Activated CD4-positive, alpha-beta memory T cell treated with anti-CD3 and anti-CD28 coated beads, Interleukin-2, amount 10 ng/mL, durations not matched to agents 7 days and 5 days (primary cell): Measurements from ENCODE around the gene PKDCC. TPM values are rescaled to one million over a fixed set of nuclear protein-coding genes. Genes with fewer than 3 reads are reported as not detected.
"Not testable (repeated sequence)": the region's sequence is repeated elsewhere in the genome, so short reads cannot be mapped to it uniquely, and the experiment has no call there.

Experiments
- CTCF ChIA-PET: fragments of 350-600 bp; sonication (Branson Sonifier 250); formaldehyde crosslinking; loops from one replicate; lab custom pipeline; 2021; ENCODE audit warnings: antibody characterized with exemption, inconsistent platforms; lab: Charles Lee
- POLR2A ChIA-PET: fragments of 350-600 bp; sonication (Branson Sonifier 250); formaldehyde crosslinking; loops from one replicate; lab custom pipeline; 2021; ENCODE audit warnings: antibody characterized with exemption; lab: Charles Lee
- DNase-seq: peaks from one replicate; pipeline ENCODE4 v3.0.0-alpha.2; 2020
- H3K27ac Mint-ChIP-seq: one replicate; pipeline ENCODE4 v1.8.0; 2021; ENCODE audit warnings: mild to moderate bottlenecking, mixed read lengths
- H3K27me3 Mint-ChIP-seq: one replicate; pipeline ENCODE4 v1.8.0; 2021; ENCODE audit warnings: mixed read lengths
- H3K36me3 Mint-ChIP-seq: one replicate; pipeline ENCODE4 v1.8.0; 2021; ENCODE audit warnings: low read depth, mixed read lengths
- H3K4me1 Mint-ChIP-seq: one replicate; pipeline ENCODE4 v1.8.0; 2021; ENCODE audit warnings: mixed read lengths
- H3K4me3 Mint-ChIP-seq: one replicate; pipeline ENCODE4 v1.8.0; 2021; ENCODE audit warnings: mild to moderate bottlenecking, mixed read lengths
- H3K9me3 Mint-ChIP-seq: one replicate; pipeline ENCODE4 v1.8.0; 2021; ENCODE audit warnings: mixed read lengths
- total RNA-seq, 2 experiments: library from RNA; stranded (reverse); gene quantifications; one replicate each; pipeline ENCODE4 v1.2.3, GENCODE V29; 2021

PKDCC gene
- total RNA-seq, 2 experiments from 2014 or later, result not detected

DNA sequence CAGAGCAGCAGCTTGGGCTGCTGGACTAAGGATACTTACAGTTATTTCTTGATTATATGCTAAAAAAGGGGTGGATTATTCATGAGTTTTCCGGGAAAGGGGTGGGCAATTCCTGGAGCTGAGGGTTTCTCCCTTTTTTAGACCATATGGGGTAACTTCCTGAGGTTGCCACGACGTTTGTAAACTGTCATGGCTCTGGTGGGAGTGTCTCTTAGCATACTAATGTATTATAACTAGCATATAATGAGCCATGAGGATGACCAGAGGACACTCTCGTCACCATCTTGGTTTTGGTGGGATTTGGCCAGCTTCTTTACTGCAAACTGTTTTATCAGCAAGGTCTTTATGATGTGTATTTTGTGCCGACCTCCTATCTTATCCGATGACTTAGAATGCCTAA is 13.7 kb upstream of the PKDCC start:
- H3K36me3 Mint-ChIP-seq, POLR2A ChIA-PET, DNase-seq, H3K4me3 Mint-ChIP-seq, H3K27ac Mint-ChIP-seq, H3K9me3 Mint-ChIP-seq, CTCF ChIA-PET, H3K4me1 Mint-ChIP-seq: not testable (repeated sequence)
- H3K27me3 Mint-ChIP-seq, result peaks cover 15% of the 10 kb centered on the region

- Mint-ChIP-seq H3K9me3 (no peaks in the 10 kb centered on the region), H3K4me1 (no peaks in the 10 kb centered on the region), H3K27me3 (peaks cover 20% of the 10 kb centered on the region), H3K4me3 (no peak overlapping the region), H3K36me3 (no peaks in the 10 kb centered on the region), H3K27ac (no peak overlapping the region)
- DNase-seq, result no peak
- ChIA-PET CTCF (no interaction called here), POLR2A (no interaction called here)
Measured at GRCh38 chr2:42035241-42035640, 12.6 kb upstream of the PKDCC start.

DNA sequence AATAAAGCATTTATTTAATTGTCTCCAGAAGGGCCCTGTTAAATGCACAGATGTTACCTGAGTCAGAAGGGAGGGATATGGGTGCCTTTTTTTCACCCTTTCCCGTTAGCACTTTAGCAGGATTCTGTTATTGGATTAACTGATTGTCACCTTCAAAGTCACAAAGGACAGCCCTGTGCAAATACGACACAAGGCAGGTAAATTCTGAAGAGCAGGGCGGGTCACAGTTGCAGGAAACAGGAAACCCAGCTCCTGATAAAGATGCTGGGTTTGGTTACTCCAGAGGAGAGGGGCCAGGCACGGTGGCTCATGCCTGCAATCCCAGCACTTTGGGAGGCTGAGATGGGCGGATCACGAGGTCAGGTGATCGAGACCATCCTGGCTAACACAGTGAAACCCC is 11.4 kb upstream of the PKDCC start:
- H3K27ac Mint-ChIP-seq, result no peak overlapping the region
- no peak for DNase-seq
- ChIA-PET POLR2A (no interaction called here), CTCF (no interaction called here)
- no peaks in the 10 kb centered on the region for H3K36me3 Mint-ChIP-seq
- peaks cover 20% of the 10 kb centered on the region for H3K27me3 Mint-ChIP-seq
- H3K4me1 Mint-ChIP-seq, result no peaks in the 10 kb centered on the region
- H3K9me3 Mint-ChIP-seq, result no peaks in the 10 kb centered on the region
- no peak overlapping the region for H3K4me3 Mint-ChIP-seq

DNA sequence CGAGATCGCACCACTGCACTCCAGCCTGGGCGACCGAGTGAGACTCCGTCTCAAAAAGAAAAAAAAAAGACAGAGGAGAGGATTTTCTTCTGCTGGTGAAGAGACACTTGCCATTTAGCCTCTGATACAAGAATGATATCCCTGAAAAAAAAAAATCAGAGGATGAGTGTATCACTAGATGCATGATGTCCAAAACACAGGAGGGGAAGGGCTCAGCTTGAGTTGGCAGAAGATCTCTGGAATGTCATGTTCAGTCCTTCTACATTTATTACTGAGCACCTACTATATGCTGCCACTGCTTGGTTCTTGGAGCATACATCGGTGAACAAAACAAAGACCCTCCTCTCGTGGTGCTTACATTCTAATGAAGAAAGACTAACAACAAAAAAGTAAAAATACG is 10.9 kb upstream of the PKDCC start:
- no peaks in the 10 kb centered on the region for H3K9me3 Mint-ChIP-seq
- no peak for DNase-seq
- H3K4me3 Mint-ChIP-seq, result no peak overlapping the region
- no peaks in the 10 kb centered on the region for H3K36me3 Mint-ChIP-seq
- ChIA-PET POLR2A (no interaction called here), CTCF (no interaction called here)
- H3K27ac Mint-ChIP-seq, result no peak overlapping the region
- no peaks in the 10 kb centered on the region for H3K4me1 Mint-ChIP-seq
- H3K27me3 Mint-ChIP-seq, result peaks cover 16% of the 10 kb centered on the region

DNA sequence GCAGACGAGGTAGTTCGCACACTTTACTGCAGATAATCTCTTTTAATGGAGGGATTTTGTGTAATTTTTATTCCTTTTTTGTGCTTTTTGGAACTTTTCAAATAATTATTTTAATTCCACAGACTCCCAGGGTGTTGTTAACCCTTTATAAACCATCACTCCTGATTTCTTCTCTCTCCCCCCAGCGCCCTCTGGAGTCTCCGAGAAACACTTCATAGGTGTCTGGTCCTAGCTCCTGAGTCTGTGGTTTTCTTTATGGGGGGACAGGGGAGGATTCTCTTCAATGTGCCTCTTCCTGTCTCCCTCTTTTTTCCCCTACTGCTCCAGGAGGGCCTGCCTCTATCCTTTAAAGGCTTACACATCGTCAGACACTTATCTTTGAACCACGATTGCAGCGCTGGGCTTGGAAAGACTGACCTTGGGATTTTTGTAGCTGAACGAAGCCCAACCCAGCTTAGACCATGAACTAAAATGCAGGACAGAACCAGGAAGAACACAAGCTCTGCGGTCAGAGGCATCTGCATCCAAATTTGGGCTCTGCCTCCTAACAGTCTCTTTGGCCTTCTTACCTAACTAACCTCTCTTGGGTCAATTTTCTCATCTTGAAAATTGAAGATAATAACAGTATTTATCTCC is 7.1 kb upstream of the PKDCC start:
- CTCF ChIA-PET, result no interaction called here
- H3K27me3 Mint-ChIP-seq, result peaks cover 34% of the 10 kb centered on the region

DNA sequence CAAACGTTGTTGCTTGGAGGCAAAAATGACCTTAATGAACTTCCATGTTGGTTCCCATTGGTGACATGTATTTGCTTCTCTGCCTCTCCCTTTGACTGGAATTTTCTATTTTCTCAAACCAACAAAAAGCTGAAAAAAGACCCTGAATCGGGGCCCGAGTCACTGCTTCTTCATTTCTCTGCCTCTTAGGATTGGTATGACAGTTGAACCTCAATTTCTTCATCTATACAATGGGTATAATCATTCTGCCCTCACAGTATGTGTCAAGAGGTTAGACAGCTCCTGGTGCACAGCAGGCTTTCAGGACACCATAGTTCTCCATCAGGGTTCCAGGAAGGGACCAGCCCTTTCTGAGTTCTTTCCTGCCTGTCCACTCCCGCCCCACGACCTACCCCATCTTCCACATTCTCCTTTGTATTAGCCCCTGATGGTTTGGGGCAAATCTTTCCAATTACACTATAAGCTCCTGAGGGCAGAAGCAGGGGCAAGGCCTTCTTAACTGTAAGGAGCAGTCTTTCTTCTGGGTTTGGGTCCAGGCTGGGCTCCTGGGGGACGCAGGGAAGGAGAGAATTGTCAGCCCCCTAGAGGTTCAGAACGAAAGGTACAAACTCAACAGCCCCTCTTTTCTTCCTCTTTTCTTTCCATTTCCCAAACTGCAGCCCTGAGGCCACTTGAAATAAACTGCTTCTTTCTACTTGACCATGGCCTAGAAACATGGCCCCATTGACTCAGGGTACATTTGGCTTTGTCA is 6.3 kb upstream of the PKDCC start:
- peaks cover 41% of the 10 kb centered on the region for H3K27me3 Mint-ChIP-seq
- no peak for DNase-seq
- no peaks in the 10 kb centered on the region for H3K36me3 Mint-ChIP-seq
- H3K9me3 Mint-ChIP-seq, result no peaks in the 10 kb centered on the region
- ChIA-PET POLR2A (no interaction called here), CTCF (no interaction called here)
- H3K27ac Mint-ChIP-seq, result no peak overlapping the region
- H3K4me3 Mint-ChIP-seq, result no peak overlapping the region
- no peaks in the 10 kb centered on the region for H3K4me1 Mint-ChIP-seq

More for the DNA sequence above, 7.1 kb upstream of the PKDCC start:
- Mint-ChIP-seq H3K4me3 (no peak overlapping the region), H3K9me3 (no peaks in the 10 kb centered on the region), H3K36me3 (no peaks in the 10 kb centered on the region), H3K4me1 (no peaks in the 10 kb centered on the region), H3K27ac (no peak overlapping the region)
- POLR2A ChIA-PET, result no interaction called here
- no peak for DNase-seq

GRCh38 chr2:42042631-42043355 is 5.0 kb upstream of the PKDCC start:
- Mint-ChIP-seq H3K4me3 (no peak overlapping the region), H3K27me3 (peaks cover 46% of the 10 kb centered on the region), H3K27ac (no peak overlapping the region), H3K4me1 (no peaks in the 10 kb centered on the region), H3K9me3 (no peaks in the 10 kb centered on the region), H3K36me3 (no peaks in the 10 kb centered on the region)
- ChIA-PET CTCF (no interaction called here), POLR2A (no interaction called here)
- DNase-seq, result no peak

- H3K36me3 Mint-ChIP-seq, result no peaks in the 10 kb centered on the region
- no peaks in the 10 kb centered on the region for H3K9me3 Mint-ChIP-seq
- CTCF ChIA-PET, result no interaction called here
- peaks cover 50% of the 10 kb centered on the region for H3K27me3 Mint-ChIP-seq
- H3K4me3 Mint-ChIP-seq, result no peak overlapping the region
- POLR2A ChIA-PET, result no interaction called here
- peaks cover 3% of the 10 kb centered on the region for H3K4me1 Mint-ChIP-seq
- H3K27ac Mint-ChIP-seq, result no peak overlapping the region
- no peak for DNase-seq
Measured at GRCh38 chr2:42043789-42044394, 3.9 kb upstream of the PKDCC start.

- ChIA-PET POLR2A (no interaction called here), CTCF (interaction anchor here (0.7 kb wide), 1 partner anchor 178 kb away, joined by 4 read pairs; no protein-coding TSS in a partner anchor)
- Mint-ChIP-seq H3K27ac (no peak overlapping the region), H3K36me3 (no peaks in the 10 kb centered on the region), H3K4me1 (peaks cover 3% of the 10 kb centered on the region), H3K27me3 (peaks cover 58% of the 10 kb centered on the region), H3K9me3 (no peaks in the 10 kb centered on the region), H3K4me3 (no peak overlapping the region)
- no peak for DNase-seq
Measured at GRCh38 chr2:42044939-42045338, 2.9 kb upstream of the PKDCC start.

DNA sequence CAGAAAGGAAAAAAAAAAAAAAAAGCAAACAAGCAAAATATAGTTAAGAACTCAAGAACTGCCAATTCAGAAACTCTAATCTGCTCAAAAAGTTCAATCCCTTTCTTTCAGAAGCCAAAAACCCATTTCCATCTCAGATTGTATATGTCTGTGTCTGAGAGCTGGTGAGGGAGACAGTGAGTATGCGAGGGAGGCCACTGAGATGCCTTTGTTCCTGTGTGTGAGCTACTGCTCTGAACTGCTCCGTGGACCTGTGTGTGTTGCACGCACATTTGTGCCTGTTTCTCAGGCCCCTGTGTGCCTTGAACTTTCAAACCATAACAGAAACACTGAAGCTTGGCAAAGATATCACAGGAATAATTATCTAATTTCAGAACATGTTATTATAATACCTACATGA is 2.5 kb upstream of the PKDCC start:
- POLR2A ChIA-PET, result no interaction called here

GRCh38 chr2:42045848-42046748 is 1.7 kb upstream of the PKDCC start:
- ChIA-PET CTCF (interaction anchor here (0.7 to 1.9 kb wide), 2 partner anchors 176 to 179 kb away, joined by 4 to 5 read pairs; no protein-coding TSS in a partner anchor), POLR2A (no interaction called here)
- Mint-ChIP-seq H3K4me3 (no peak overlapping the region), H3K36me3 (no peaks in the 10 kb centered on the region), H3K4me1 (peaks cover 3% of the 10 kb centered on the region), H3K27ac (no peak overlapping the region), H3K27me3 (peaks cover 62% of the 10 kb centered on the region), H3K9me3 (no peaks in the 10 kb centered on the region)
- no peak for DNase-seq

More for the DNA sequence above, 2.5 kb upstream of the PKDCC start:
- no peak for DNase-seq
- Mint-ChIP-seq H3K9me3 (no peaks in the 10 kb centered on the region), H3K27ac (no peak overlapping the region), H3K4me3 (no peak overlapping the region), H3K4me1 (peaks cover 3% of the 10 kb centered on the region), H3K27me3 (peaks cover 58% of the 10 kb centered on the region), H3K36me3 (no peaks in the 10 kb centered on the region)
- CTCF ChIA-PET, result interaction anchor here (0.7 kb wide), 1 partner anchor 178 kb away, joined by 4 read pairs; no protein-coding TSS in a partner anchor

DNA sequence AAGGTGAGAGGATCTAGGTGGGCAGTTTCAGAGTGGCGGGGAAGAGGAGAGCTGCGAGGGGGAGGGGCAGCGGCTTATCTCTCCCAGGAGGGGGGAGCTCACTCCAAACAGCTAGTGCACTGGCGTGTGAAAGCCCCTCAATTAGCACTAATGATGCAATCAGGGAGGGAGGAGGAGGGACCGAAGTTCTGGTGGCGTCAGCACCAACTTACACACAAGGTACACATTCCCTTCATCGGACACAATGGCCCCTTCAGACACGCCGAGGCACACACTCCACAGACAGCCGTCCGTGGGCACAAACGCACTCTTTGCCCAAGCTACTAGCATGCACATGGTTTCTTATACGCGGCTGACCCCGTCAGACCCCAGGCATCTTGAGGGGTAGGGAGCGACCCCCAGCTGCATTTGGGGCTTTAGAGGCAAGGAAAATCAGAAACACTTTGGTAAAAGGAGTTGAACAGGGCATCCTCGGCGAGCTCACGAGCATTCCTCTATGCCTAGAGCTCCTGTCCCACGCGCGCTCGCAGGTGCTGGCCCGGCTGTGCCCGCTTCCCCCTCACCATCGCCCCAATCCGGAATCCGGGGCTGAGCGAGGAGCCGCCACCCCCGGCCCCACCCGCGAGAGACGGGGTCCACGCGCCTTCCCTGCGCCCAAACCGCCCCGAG is 868 bp upstream of the PKDCC start:
- Mint-ChIP-seq H3K9me3 (no peaks in the 10 kb centered on the region), H3K36me3 (no peaks in the 10 kb centered on the region), H3K4me3 (peak overlapping the region; percentile 30), H3K4me1 (peaks cover 3% of the 10 kb centered on the region), H3K27me3 (peaks cover 62% of the 10 kb centered on the region), H3K27ac (no peak overlapping the region)
- ChIA-PET POLR2A (interaction anchor here (1.8 kb wide), 1 partner anchor 151 kb away, joined by 4 read pairs; no protein-coding TSS in a partner anchor), CTCF (interaction anchor here (1.9 kb wide), 1 partner anchor 177 kb away, joined by 5 read pairs; no protein-coding TSS in a partner anchor)
- no peak for DNase-seq
